ENCODE measurements around the gene PTPRG.

The PTPRG gene

DNA sequence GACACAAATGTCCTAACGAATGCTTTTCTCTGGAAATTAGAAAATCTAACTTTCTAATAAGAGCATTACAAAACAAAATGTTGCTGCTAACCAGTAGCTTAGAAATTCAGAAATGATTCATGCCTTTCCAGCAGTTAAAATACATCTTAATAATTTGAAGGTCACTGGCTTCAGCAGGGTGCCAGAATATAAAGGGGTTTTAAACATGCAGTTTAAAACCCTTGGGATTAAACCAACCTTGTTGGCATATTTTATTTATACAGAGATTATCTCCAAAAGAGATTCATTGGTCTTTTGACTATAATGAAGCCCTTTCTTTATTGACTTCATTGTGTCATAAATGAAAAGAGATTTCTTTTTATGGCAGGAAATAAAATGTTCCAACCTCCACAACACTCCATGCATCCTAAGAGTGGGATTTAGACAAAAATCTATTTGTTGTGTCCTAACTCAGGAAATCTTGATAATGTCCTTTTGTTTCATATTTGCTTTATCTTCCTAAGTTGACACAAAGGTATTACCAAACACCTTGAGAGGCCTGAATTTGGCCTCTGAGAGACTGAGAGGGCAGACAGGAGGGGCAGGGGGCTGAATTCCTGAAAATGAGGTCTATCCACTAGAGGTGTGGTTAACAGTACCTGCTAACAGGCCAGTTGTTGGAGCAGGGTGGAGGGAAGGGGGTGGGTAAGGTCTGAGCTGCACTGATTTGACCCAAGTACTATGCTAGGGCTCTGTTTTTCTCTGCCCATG, 687.5 kb downstream of the PTPRG start:
- no peak for DNase-seq

DNA sequence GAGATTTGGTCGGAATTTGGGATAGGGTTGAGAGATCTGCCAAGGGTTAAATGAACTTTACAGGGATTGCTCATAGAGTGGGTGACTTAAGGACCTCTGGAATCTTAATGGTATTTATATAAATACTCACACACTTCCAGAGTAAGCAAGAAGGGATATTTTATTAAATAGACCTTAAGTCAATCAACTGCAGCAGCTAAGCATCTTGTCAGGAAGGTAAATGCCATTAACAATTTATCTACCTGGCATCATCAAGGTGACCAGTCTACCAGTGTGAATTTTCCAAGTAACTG, 688.1 kb downstream of the PTPRG start:
- DNase-seq, result peak; percentile 12

DNA sequence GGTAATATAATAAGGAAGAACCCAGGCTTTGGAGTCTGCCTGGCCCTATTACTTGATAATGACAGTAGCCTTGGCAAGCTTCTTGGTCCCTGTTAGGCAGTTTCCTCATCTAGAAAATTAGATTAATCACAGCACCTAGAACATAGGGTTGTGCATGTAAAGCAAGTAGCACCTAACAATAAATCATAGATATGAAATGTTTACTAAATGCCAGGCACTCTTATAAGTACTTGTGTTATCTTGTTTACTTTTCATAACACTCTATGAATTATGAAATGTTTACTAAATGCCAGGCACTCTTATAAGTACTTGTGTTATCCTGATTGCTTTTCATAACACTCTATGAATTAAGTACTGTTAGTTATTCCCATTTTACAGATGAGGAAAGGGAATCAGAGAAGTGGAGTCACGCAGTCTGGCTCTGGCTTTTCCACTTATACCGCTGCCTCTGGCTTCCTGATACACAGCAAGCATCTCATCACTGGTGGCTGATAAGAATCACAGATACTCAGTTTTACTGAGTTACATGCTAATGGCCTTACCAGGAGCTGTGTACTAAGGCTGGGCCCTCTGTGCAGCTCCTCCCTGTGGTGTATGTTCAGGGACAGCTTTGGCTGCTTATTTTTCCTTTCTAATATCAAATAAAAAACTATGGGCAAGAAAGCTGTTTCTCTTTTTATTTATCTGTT, 688.6 kb downstream of the PTPRG start:
- DNase-seq, result no peak

DNA sequence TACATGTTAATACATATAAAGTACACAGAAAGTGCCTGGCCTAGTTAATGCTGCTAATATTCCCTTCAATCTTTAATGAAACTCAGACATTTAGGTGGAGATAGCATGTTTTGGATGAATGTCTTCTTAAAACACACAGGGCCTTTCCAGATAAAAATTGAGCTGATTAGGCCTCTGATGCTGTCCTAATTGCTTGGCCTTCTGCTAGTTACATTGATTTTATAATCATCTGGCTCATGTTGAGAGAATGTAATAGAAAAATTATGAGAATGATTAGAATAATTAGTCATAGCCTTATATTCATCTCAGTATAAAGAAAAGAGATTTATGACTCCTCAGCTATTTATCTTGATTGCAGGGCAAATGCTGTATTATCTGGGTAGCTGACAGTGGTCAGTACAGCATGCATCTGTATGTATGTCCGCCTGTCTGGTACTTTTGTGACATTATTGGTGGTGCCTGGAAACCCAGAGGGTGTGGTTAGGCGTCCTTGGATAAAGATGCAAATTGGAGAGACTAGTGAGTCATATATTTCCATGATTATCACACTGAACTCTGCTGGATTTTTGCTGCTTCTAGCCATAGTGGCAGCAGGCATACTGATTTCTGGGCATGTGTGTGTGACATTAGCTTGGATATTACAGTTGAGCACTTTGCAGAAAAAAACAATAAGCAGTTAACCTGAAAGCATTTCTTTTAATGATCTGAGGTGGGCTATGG, 691.2 kb downstream of the PTPRG start:
- DNase-seq, result peak; percentile 13

GRCh38 chr3:62253971-62254370, 692.6 kb downstream of the PTPRG start:
- no peak for DNase-seq

DNA sequence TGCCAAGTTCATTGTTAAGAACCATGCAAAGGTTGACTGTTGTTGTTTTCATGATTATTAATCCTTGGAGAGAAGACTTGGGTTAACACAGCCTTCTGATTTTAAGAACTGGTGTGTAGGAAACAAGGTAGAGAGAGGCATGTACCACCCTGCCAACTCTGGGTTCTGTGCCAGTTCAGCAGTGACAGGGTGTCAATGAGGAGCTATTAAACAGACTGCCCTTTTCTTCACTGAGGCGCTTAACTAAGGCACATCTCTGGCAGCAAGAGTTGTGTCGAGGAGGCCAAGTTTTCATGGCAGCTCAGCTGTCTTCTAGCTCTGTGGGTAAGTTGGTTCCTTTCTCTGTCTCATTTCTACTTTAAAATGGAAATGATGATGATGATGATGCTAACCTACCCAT, 694.4 kb downstream of the PTPRG start:
- no peak for DNase-seq

DNA sequence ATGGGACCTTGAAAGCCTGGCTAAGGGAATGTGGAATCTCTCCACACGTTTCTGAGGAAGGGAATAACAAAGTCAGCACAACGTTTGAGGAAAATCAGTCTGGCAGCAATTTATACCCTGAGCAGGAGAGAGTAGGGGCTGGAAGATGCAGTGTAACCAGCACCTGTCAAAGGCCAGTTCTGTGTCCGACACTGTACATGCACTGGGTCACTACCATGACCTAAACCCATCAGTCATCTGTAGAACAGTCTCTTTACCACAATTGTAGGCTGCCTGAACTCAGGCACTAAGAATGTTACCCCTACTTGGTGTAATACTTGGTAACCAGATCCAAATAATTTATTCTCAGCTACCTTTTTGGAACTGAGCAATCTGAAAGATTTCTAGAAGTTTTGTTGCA, 698.6 kb downstream of the PTPRG start:
- no peak for DNase-seq

- no peak for DNase-seq
These were observed 699.3 kb downstream of the PTPRG start for GRCh38 chr3:62260655-62261054.

- DNase-seq, result no peak
These were observed 699.8 kb downstream of the PTPRG start for GRCh38 chr3:62261121-62261520.

DNA sequence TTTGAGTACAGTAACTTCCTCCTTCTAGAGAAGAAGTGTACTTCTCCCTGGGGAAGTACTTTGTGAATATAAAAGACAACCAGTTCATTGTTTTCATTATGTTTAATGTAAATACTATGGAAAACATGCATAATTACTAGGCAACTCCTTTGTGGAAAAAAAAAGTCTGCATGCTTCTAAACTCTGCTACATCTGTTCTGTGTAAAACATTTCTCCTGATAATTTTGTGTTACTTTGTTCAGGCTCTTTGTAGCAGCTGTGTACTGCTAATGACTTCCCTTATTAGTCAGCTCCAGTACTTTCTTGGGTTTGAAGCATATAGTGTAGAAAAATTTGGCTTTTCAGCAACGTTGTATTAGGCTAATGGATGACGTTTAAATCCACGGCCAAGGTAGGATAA, 700.4 kb downstream of the PTPRG start:
- DNase-seq, result no peak

DNA sequence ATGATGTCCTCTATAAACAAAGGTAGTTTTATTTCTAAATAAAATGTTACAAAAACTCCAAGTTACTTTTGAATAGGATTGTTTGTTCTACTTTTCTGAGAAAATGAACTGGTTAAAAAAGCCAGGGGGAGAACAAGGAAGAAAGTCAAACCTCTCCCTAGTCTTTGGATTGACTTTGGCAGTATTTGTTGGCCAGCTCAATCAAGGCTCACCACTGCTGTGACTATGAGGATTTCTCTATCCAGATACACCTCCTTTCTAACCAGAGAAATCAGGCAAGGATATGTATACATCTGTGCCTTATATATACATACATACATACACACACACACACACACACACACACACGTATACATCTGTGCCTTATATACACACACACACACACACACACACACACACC, 704.2 kb downstream of the PTPRG start:
- DNase-seq, result no peak

DNA sequence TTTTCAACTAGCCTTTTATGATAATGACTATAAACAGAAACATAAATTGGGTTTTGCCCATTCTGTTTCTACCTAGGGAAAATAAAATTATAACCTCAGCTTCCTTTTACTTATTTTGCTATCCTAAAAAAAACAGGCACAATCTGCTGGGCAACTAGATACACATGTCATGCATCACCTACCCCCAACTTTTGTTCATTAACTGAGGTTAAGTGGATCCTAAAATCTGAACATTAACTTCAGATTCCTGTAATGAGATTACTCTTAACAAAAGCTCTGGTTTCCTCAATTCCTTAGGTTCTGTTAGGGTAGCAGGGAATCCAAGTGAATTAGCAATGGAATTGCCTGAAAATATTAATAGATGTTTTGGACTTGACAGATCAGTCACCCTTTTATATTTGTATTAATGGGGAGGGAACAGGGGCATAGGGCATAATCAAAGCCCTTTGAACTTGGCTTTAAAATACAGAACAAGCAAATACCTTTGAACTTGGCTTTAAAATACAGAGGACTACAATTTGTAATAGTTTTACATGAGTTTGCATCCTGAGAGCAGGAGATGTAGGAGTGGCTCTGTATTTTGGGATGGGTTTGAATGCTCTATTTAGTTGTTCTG, 705.4 kb downstream of the PTPRG start:
- DNase-seq, result no peak

DNA sequence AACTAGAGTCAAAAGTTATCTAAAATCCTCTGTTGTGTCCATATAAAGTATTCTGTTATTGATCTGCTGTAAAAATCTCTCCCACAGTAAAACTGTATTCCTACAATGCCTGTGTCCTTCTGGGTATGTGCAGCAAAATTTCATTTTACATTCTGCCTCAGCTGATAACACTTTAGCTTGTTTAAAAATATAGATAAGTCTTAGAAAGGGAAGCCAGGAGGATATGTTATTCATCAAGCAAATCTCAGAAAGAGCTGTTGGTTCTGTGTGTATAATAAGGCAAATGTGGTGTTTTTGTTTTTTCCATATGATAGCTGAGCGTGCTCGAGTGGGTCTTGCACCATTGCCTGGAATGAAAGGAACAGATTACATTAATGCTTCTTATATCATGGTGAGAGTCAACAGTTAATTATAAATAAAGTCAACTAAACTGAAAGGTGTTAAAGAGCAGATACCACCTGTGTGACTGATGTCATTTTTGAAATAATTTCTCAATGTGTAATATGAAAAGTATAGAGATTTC, 715.3 kb downstream of the PTPRG start:
- DNase-seq, result no peak

GRCh38 chr3:62277450-62277849, 716.1 kb downstream of the PTPRG start:
- DNase-seq, result no peak

DNA sequence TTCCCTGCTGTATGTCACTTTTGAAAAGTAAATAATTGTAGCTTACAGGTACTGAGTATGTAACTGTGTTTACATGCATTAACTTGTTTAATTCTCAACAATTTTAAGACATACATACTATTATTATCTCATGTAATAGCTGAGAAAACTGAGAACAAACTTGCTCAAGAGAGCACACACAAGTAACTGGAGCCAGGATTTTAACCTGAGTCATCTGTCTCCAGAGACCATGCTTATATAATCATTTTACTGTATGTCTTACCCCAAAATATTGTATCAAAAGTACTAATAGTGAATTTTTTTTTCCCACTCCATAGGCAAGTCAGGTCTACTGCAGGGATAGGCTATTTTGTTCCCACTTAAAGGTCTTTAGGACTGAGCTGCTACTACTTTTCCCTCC, 716.6 kb downstream of the PTPRG start:
- DNase-seq, result peak; percentile 5

DNA sequence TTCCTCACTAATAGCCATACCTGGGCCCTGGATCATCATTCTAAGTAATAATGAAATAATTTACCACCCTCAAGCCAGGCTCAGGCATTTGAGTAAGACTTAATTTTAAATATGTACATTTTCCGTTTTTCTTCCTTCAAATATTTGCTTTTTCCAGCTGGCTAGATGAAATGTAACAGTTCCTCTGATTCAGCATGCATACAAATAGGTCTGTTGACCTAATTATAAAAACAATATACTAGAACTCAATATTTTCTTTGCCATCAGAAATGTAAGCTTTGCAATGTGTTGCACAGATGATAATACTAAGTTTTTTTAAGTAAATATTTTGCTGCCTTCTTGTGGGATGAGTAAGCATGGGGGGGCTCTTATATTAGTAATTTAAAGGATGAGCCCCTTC, 720.4 kb downstream of the PTPRG start:
- peak; percentile 28 for DNase-seq

GRCh38 chr3:62284442-62284841, 723.1 kb downstream of the PTPRG start:
- no peak for DNase-seq

- DNase-seq, result no peak
These were observed 726.1 kb downstream of the PTPRG start for GRCh38 chr3:62287392-62287927.

DNA sequence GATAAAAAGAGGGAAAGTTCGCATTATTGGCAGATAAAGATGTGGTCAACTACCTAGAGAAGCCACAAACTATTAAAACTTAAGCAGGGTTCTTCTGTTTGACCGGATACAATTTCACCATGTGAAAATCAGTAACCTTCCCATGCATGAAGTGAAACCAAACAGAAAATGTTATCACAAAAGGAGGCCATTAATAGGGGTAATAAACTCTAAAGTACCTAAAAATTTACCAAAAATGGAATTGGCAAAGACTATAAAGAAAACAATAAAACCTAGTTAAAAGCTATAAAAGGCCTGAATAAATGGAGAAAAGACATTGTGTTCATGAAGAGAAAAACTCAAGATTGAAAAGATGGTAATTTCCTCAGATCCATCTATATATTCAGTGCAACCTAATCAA, 728.6 kb downstream of the PTPRG start:
- no peak for DNase-seq

DNA sequence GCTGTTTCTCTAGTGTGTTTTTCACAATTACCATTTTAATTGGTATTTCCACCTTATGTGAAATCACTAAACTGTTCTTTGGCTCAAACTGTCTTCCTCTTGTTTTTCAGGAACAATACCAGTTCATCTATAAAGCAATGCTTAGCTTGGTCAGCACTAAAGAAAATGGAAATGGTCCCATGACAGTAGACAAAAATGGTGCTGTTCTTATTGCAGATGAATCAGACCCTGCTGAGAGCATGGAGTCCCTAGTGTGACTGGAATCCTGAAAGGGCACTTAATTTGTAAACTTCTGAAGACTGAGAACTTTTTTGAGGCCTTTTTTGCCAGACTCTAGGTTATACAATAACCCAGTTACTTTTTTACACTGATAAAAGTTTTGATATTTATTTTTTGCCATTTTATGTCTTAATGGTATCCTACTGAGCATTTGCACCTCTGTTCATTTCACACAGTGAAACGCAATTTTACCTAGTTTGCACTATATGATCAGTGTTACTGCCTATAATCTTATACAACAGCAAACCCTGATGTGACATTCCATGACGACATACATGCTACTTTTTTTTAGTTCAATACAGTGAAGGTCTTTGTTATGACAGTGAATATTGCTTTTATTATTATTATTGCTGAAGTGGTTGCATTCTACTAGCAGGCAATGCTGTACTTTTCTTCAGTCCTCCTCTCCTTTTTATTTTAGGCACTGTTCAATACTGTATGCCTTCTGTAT, 731.8 kb downstream of the PTPRG start:
- no peak for DNase-seq

DNA sequence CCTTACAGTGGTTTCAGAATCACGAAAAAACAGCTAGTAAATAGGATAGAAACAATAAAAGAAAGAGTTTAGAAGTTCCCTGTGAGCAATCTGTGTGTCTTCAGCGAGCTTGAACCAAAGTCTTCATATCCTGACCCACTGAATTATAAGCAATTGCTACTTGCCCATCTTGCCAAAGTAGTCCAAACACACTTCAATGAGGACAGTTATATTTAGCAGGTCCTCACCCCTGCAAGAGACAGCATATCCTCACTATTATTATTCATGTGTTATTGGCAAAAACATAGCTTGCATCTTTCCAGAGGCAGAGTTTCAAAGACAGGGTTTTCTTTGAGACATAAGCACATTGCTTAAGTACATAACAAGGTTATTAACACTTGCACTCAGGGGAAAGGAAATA, 734.2 kb downstream of the PTPRG start:
- DNase-seq, result no peak

- no peak for DNase-seq
These were observed 739.2 kb downstream of the PTPRG start for GRCh38 chr3:62300617-62301016.

Data from fibroblast of skin of back (primary cell).